ENCODE results near the gene UBE2F.
"Not testable (repeated sequence)": the region's sequence is repeated elsewhere in the genome, so short reads cannot be mapped to it uniquely, and the experiment has no call there.

UBE2F gene

GRCh38 chr2:237972936-237973335 lies 6.1 kb downstream of the UBE2F start:
- H3K4me1 ChIP-seq (ENCODE audit: control insufficient read depth in 2 of 2, insufficient read depth in 2 of 2, low read length in 2 of 2) = peaks cover 5 to 15% of the 10 kb centered on the region in 2 donors
- peaks cover 8 to 15% of the 10 kb centered on the region in 2 donors for H3K36me3 ChIP-seq (ENCODE audit: control insufficient read depth in 2 of 2, insufficient read depth in 2 of 2, low read length in 2 of 2)
- no peak overlapping the region for H3K4me3 ChIP-seq (ENCODE audit: low read length in 2 of 2)
- H3K9ac ChIP-seq (ENCODE audit: low read depth in 1 of 2, low read length in 2 of 2) = no peak overlapping the region
- H3K27me3 ChIP-seq (ENCODE audit: control insufficient read depth in 2 of 2, insufficient read depth in 2 of 2, low read length in 2 of 2) = no peaks in the 10 kb centered on the region
- H3K9me3 ChIP-seq (ENCODE audit: control insufficient read depth in 2 of 2, low read length in 2 of 2) = no peaks in the 10 kb centered on the region
- no peak overlapping the region for H3K27ac ChIP-seq (ENCODE audit: low read depth in 2 of 2, low read length in 2 of 2)

- Histone ChIP-seq H3K9me3 (ENCODE audit: control insufficient read depth in 2 of 2, low read length in 2 of 2) (no peaks in the 10 kb centered on the region), H3K27me3 (ENCODE audit: control insufficient read depth in 2 of 2, insufficient read depth in 2 of 2, low read length in 2 of 2) (no peaks in the 10 kb centered on the region), H3K4me3 (ENCODE audit: low read length in 2 of 2) (no peak overlapping the region), H3K27ac (ENCODE audit: low read depth in 2 of 2, low read length in 2 of 2) (no peak overlapping the region), H3K9ac (ENCODE audit: low read depth in 1 of 2, low read length in 2 of 2) (no peak overlapping the region), H3K36me3 (ENCODE audit: control insufficient read depth in 2 of 2, insufficient read depth in 2 of 2, low read length in 2 of 2) (peaks cover 5 to 19% of the 10 kb centered on the region in 2 donors), H3K4me1 (ENCODE audit: control insufficient read depth in 2 of 2, insufficient read depth in 2 of 2, low read length in 2 of 2) (peaks cover 0 to 2% of the 10 kb centered on the region in 2 donors)
Observed at GRCh38 chr2:237977380-237977779, 10.6 kb downstream of the UBE2F start.

- no peak overlapping the region for H3K9ac ChIP-seq (ENCODE audit: low read depth in 1 of 2, low read length in 2 of 2)
- H3K36me3 ChIP-seq (ENCODE audit: control insufficient read depth in 2 of 2, insufficient read depth in 2 of 2, low read length in 2 of 2) = peaks cover 5 to 19% of the 10 kb centered on the region in 2 donors
- no peak overlapping the region for H3K4me3 ChIP-seq (ENCODE audit: low read length in 2 of 2)
- H3K27me3 ChIP-seq (ENCODE audit: control insufficient read depth in 2 of 2, insufficient read depth in 2 of 2, low read length in 2 of 2) = no peaks in the 10 kb centered on the region
- no peaks in the 10 kb centered on the region for H3K9me3 ChIP-seq (ENCODE audit: control insufficient read depth in 2 of 2, low read length in 2 of 2)
- no peak overlapping the region for H3K27ac ChIP-seq (ENCODE audit: low read depth in 2 of 2, low read length in 2 of 2)
- H3K4me1 ChIP-seq (ENCODE audit: control insufficient read depth in 2 of 2, insufficient read depth in 2 of 2, low read length in 2 of 2) = peaks cover 0 to 2% of the 10 kb centered on the region in 2 donors
Observed at GRCh38 chr2:237978058-237978712, 11.4 kb downstream of the UBE2F start.

- Histone ChIP-seq H3K4me1 (ENCODE audit: control insufficient read depth in 2 of 2, insufficient read depth in 2 of 2, low read length in 2 of 2) (peaks cover 0 to 2% of the 10 kb centered on the region in 2 donors), H3K27ac (ENCODE audit: low read depth in 2 of 2, low read length in 2 of 2) (no peak overlapping the region)
Observed at GRCh38 chr2:237979331-237979730, 12.5 kb downstream of the UBE2F start.

GRCh38 chr2:237980087-237980486 lies 13.3 kb downstream of the UBE2F start:
- peaks cover 0 to 2% of the 10 kb centered on the region in 2 donors for H3K4me1 ChIP-seq (ENCODE audit: control insufficient read depth in 2 of 2, insufficient read depth in 2 of 2, low read length in 2 of 2)
- no peaks in the 10 kb centered on the region for H3K9me3 ChIP-seq (ENCODE audit: control insufficient read depth in 2 of 2, low read length in 2 of 2)
- H3K9ac ChIP-seq (ENCODE audit: low read depth in 1 of 2, low read length in 2 of 2) = no peak overlapping the region
- no peak overlapping the region for H3K27ac ChIP-seq (ENCODE audit: low read depth in 2 of 2, low read length in 2 of 2)
- H3K27me3 ChIP-seq (ENCODE audit: control insufficient read depth in 2 of 2, insufficient read depth in 2 of 2, low read length in 2 of 2) = no peaks in the 10 kb centered on the region
- peaks cover 5 to 12% of the 10 kb centered on the region in 2 donors for H3K36me3 ChIP-seq (ENCODE audit: control insufficient read depth in 2 of 2, insufficient read depth in 2 of 2, low read length in 2 of 2)
- no peak overlapping the region for H3K4me3 ChIP-seq (ENCODE audit: low read length in 2 of 2)

More at GRCh38 chr2:237979331-237979730, 12.5 kb downstream of the UBE2F start:
- H3K36me3 ChIP-seq (ENCODE audit: control insufficient read depth in 2 of 2, insufficient read depth in 2 of 2, low read length in 2 of 2) = peaks cover 5 to 14% of the 10 kb centered on the region in 2 donors
- H3K4me3 ChIP-seq (ENCODE audit: low read length in 2 of 2) = no peak overlapping the region
- H3K27me3 ChIP-seq (ENCODE audit: control insufficient read depth in 2 of 2, insufficient read depth in 2 of 2, low read length in 2 of 2) = no peaks in the 10 kb centered on the region
- no peaks in the 10 kb centered on the region for H3K9me3 ChIP-seq (ENCODE audit: control insufficient read depth in 2 of 2, low read length in 2 of 2)
- no peak overlapping the region for H3K9ac ChIP-seq (ENCODE audit: low read depth in 1 of 2, low read length in 2 of 2)

- no peaks in the 10 kb centered on the region for H3K27me3 ChIP-seq (ENCODE audit: control insufficient read depth in 2 of 2, insufficient read depth in 2 of 2, low read length in 2 of 2)
- no peaks in the 10 kb centered on the region for H3K9me3 ChIP-seq (ENCODE audit: control insufficient read depth in 2 of 2, low read length in 2 of 2)
- no peak overlapping the region for H3K9ac ChIP-seq (ENCODE audit: low read depth in 1 of 2, low read length in 2 of 2)
- H3K27ac ChIP-seq (ENCODE audit: low read depth in 2 of 2, low read length in 2 of 2) = no peak overlapping the region
- H3K36me3 ChIP-seq (ENCODE audit: control insufficient read depth in 2 of 2, insufficient read depth in 2 of 2, low read length in 2 of 2) = peaks cover 5 to 8% of the 10 kb centered on the region in 2 donors
- peaks cover 0 to 2% of the 10 kb centered on the region in 2 donors for H3K4me1 ChIP-seq (ENCODE audit: control insufficient read depth in 2 of 2, insufficient read depth in 2 of 2, low read length in 2 of 2)
- H3K4me3 ChIP-seq (ENCODE audit: low read length in 2 of 2) = no peak overlapping the region
Observed at GRCh38 chr2:237980751-237981150, 13.9 kb downstream of the UBE2F start.

- not testable (repeated sequence) for H3K27me3 ChIP-seq (ENCODE audit: control insufficient read depth in 2 of 2, insufficient read depth in 2 of 2, low read length in 2 of 2); H3K9me3 ChIP-seq (ENCODE audit: control insufficient read depth in 2 of 2, low read length in 2 of 2); H3K27ac ChIP-seq (ENCODE audit: low read depth in 2 of 2, low read length in 2 of 2); H3K4me3 ChIP-seq (ENCODE audit: low read length in 2 of 2); H3K9ac ChIP-seq (ENCODE audit: low read depth in 1 of 2, low read length in 2 of 2); H3K4me1 ChIP-seq (ENCODE audit: control insufficient read depth in 2 of 2, insufficient read depth in 2 of 2, low read length in 2 of 2); H3K36me3 ChIP-seq (ENCODE audit: control insufficient read depth in 2 of 2, insufficient read depth in 2 of 2, low read length in 2 of 2)
Observed at GRCh38 chr2:237981621-237982020, 14.8 kb downstream of the UBE2F start.

GRCh38 chr2:237982039-237982725 lies 15.4 kb downstream of the UBE2F start:
- peaks cover 0 to 2% of the 10 kb centered on the region in 2 donors for H3K4me1 ChIP-seq (ENCODE audit: control insufficient read depth in 2 of 2, insufficient read depth in 2 of 2, low read length in 2 of 2)
- peaks cover under 1 to 4% of the 10 kb centered on the region in 2 donors for H3K36me3 ChIP-seq (ENCODE audit: control insufficient read depth in 2 of 2, insufficient read depth in 2 of 2, low read length in 2 of 2)
- no peak overlapping the region for H3K9ac ChIP-seq (ENCODE audit: low read depth in 1 of 2, low read length in 2 of 2)
- no peak overlapping the region for H3K4me3 ChIP-seq (ENCODE audit: low read length in 2 of 2)
- no peaks in the 10 kb centered on the region for H3K9me3 ChIP-seq (ENCODE audit: control insufficient read depth in 2 of 2, low read length in 2 of 2)
- H3K27ac ChIP-seq (ENCODE audit: low read depth in 2 of 2, low read length in 2 of 2) = no peak overlapping the region
- no peaks in the 10 kb centered on the region for H3K27me3 ChIP-seq (ENCODE audit: control insufficient read depth in 2 of 2, insufficient read depth in 2 of 2, low read length in 2 of 2)

- Histone ChIP-seq H3K9me3 (ENCODE audit: control insufficient read depth in 2 of 2, low read length in 2 of 2) (no peaks in the 10 kb centered on the region), H3K4me3 (ENCODE audit: low read length in 2 of 2) (no peak overlapping the region), H3K36me3 (ENCODE audit: control insufficient read depth in 2 of 2, insufficient read depth in 2 of 2, low read length in 2 of 2) (peaks cover 0 to 4% of the 10 kb centered on the region in 2 donors), H3K9ac (ENCODE audit: low read depth in 1 of 2, low read length in 2 of 2) (no peak overlapping the region), H3K27ac (ENCODE audit: low read depth in 2 of 2, low read length in 2 of 2) (no peak overlapping the region), H3K4me1 (ENCODE audit: control insufficient read depth in 2 of 2, insufficient read depth in 2 of 2, low read length in 2 of 2) (no peaks in the 10 kb centered on the region), H3K27me3 (ENCODE audit: control insufficient read depth in 2 of 2, insufficient read depth in 2 of 2, low read length in 2 of 2) (no peaks in the 10 kb centered on the region)
Observed at GRCh38 chr2:237983922-237984321, 17.1 kb downstream of the UBE2F start.

- Histone ChIP-seq H3K27ac (ENCODE audit: low read depth in 2 of 2, low read length in 2 of 2) (no peak overlapping the region), H3K27me3 (ENCODE audit: control insufficient read depth in 2 of 2, insufficient read depth in 2 of 2, low read length in 2 of 2) (no peaks in the 10 kb centered on the region), H3K9me3 (ENCODE audit: control insufficient read depth in 2 of 2, low read length in 2 of 2) (no peaks in the 10 kb centered on the region), H3K4me3 (ENCODE audit: low read length in 2 of 2) (no peak overlapping the region), H3K4me1 (ENCODE audit: control insufficient read depth in 2 of 2, insufficient read depth in 2 of 2, low read length in 2 of 2) (no peaks in the 10 kb centered on the region), H3K36me3 (ENCODE audit: control insufficient read depth in 2 of 2, insufficient read depth in 2 of 2, low read length in 2 of 2) (peaks cover 0 to 5% of the 10 kb centered on the region in 2 donors), H3K9ac (ENCODE audit: low read depth in 1 of 2, low read length in 2 of 2) (no peak overlapping the region)
Observed at GRCh38 chr2:237987268-237987667, 20.5 kb downstream of the UBE2F start.
